Measurements from ENCODE around the gene SRRD. TPM values are rescaled to one million over a fixed set of nuclear protein-coding genes. Genes with fewer than 3 reads are reported as not detected.

SRRD gene
- total RNA-seq, 1 experiment from 2014 or later = 21.9 TPM

- TF ChIP-seq SIN3A (IDR thresholded peaks at IDR 0.05; ENCODE audit: borderline replicate concordance, insufficient read depth, low read depth, low read length) = no peak
- no peak for TF ChIP-seq TCF7L2 (IDR thresholded peaks at IDR 0.05; ENCODE audit: low read depth, low read length)
- TF ChIP-seq, protein P1, sequence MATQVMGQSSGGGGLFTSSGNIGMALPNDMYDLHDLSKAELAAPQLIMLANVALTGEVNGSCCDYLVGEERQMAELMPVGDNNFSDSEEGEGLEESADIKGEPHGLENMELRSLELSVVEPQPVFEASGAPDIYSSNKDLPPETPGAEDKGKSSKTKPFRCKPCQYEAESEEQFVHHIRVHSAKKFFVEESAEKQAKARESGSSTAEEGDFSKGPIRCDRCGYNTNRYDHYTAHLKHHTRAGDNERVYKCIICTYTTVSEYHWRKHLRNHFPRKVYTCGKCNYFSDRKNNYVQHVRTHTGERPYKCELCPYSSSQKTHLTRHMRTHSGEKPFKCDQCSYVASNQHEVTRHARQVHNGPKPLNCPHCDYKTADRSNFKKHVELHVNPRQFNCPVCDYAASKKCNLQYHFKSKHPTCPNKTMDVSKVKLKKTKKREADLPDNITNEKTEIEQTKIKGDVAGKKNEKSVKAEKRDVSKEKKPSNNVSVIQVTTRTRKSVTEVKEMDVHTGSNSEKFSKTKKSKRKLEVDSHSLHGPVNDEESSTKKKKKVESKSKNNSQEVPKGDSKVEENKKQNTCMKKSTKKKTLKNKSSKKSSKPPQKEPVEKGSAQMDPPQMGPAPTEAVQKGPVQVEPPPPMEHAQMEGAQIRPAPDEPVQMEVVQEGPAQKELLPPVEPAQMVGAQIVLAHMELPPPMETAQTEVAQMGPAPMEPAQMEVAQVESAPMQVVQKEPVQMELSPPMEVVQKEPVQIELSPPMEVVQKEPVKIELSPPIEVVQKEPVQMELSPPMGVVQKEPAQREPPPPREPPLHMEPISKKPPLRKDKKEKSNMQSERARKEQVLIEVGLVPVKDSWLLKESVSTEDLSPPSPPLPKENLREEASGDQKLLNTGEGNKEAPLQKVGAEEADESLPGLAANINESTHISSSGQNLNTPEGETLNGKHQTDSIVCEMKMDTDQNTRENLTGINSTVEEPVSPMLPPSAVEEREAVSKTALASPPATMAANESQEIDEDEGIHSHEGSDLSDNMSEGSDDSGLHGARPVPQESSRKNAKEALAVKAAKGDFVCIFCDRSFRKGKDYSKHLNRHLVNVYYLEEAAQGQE (IDR thresholded peaks at IDR 0.05; ENCODE audit: insufficient read depth in 1 of 2, low read depth in 2 of 2, low read length in 1 of 2) = no peak
- TF ChIP-seq, protein P2, sequence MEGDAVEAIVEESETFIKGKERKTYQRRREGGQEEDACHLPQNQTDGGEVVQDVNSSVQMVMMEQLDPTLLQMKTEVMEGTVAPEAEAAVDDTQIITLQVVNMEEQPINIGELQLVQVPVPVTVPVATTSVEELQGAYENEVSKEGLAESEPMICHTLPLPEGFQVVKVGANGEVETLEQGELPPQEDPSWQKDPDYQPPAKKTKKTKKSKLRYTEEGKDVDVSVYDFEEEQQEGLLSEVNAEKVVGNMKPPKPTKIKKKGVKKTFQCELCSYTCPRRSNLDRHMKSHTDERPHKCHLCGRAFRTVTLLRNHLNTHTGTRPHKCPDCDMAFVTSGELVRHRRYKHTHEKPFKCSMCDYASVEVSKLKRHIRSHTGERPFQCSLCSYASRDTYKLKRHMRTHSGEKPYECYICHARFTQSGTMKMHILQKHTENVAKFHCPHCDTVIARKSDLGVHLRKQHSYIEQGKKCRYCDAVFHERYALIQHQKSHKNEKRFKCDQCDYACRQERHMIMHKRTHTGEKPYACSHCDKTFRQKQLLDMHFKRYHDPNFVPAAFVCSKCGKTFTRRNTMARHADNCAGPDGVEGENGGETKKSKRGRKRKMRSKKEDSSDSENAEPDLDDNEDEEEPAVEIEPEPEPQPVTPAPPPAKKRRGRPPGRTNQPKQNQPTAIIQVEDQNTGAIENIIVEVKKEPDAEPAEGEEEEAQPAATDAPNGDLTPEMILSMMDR (IDR thresholded peaks at IDR 0.05) = no peak
- TF ChIP-seq POLR2AphosphoS5 (IDR thresholded peaks at IDR 0.05; ENCODE audit: low read depth, low read length) = no peak
- in situ Hi-C loops (cut with HindIII; ENCODE audit: low pct_unique_long_range_greater_than_20kb, low sequenced_read_pairs) = no loop called here
- DNase-seq (ENCODE audit: low read depth, low spot score) = no peak
- Histone ChIP-seq H3K9me3 (ENCODE audit: control insufficient read depth, insufficient read depth, low read depth, low read length) (no peaks in the 10 kb centered on the region), H3K4me1 (ENCODE audit: control insufficient read depth, insufficient read depth, low read length) (no peaks in the 10 kb centered on the region), H3K27me3 (ENCODE audit: control insufficient read depth, insufficient read depth, low read length) (no peaks in the 10 kb centered on the region), H3K4me3 (ENCODE audit: low read depth in 2 of 2, low read length in 2 of 2) (no peak overlapping the region), H3K36me3 (ENCODE audit: control insufficient read depth, insufficient read depth, low read length) (no peaks in the 10 kb centered on the region), H3K27ac (ENCODE audit: low read length) (no peak overlapping the region)
- ChIA-PET POLR2A (no interaction called here), CTCF (no interaction called here)
- no TSS peak for BruUV-seq (replicated peaks)
- intact Hi-C loops (cut with micrococcal nuclease; ENCODE audit: unreplicated experiment) = no loop called here
- ATAC-seq = no peak
Observed at GRCh38 chr22:26445577-26446275, 38.0 kb upstream of the SRRD start.

GRCh38 chr22:26446808-26447515, 36.7 kb upstream of the SRRD start:
- no peak overlapping the region for H3K4me3 ChIP-seq (ENCODE audit: low read depth in 2 of 2, low read length in 2 of 2)
- in situ Hi-C loops (cut with HindIII; ENCODE audit: low pct_unique_long_range_greater_than_20kb, low sequenced_read_pairs) (no loop called here), intact Hi-C loops (cut with micrococcal nuclease; ENCODE audit: unreplicated experiment) (no loop called here)
- no peaks in the 10 kb centered on the region for H3K9me3 ChIP-seq (ENCODE audit: control insufficient read depth, insufficient read depth, low read depth, low read length)
- H3K36me3 ChIP-seq (ENCODE audit: control insufficient read depth, insufficient read depth, low read length) = no peaks in the 10 kb centered on the region
- no TSS peak for BruUV-seq (replicated peaks)
- ATAC-seq (no peak), DNase-seq (ENCODE audit: low read depth, low spot score) (no peak)
- TF ChIP-seq, protein P2 (IDR thresholded peaks at IDR 0.05) = no peak
- no peak for TF ChIP-seq TCF7L2 (IDR thresholded peaks at IDR 0.05; ENCODE audit: low read depth, low read length)
- no peak for TF ChIP-seq POLR2AphosphoS5 (IDR thresholded peaks at IDR 0.05; ENCODE audit: low read depth, low read length)
- TF ChIP-seq, protein P1 (IDR thresholded peaks at IDR 0.05; ENCODE audit: insufficient read depth in 1 of 2, low read depth in 2 of 2, low read length in 1 of 2) = no peak
- no peak for TF ChIP-seq SIN3A (IDR thresholded peaks at IDR 0.05; ENCODE audit: borderline replicate concordance, insufficient read depth, low read depth, low read length)
- CTCF ChIA-PET = no interaction called here
- no peaks in the 10 kb centered on the region for H3K27me3 ChIP-seq (ENCODE audit: control insufficient read depth, insufficient read depth, low read length)
- POLR2A ChIA-PET = no interaction called here
- no peaks in the 10 kb centered on the region for H3K4me1 ChIP-seq (ENCODE audit: control insufficient read depth, insufficient read depth, low read length)
- no peak overlapping the region for H3K27ac ChIP-seq (ENCODE audit: low read length)

Data from Panc1 (cell line).